K562 (cell line): Measurements from ENCODE around the gene PCDHGB2. TPM values are rescaled to one million over a fixed set of nuclear protein-coding genes. Genes with fewer than 3 reads are reported as not detected.
A peak's percentile ranks its signal among the peaks of the same experiment; 100 is the strongest.

Experiments
- ATF1 ChIP-seq, 2 experiments: fragments of 450-650 bp in 1 of 2; IDR thresholded peaks; 2 replicates each; pipeline ENCODE4 v1.6.1; 2016; ENCODE audit warnings: missing compliant biosample characterization in 1 of 2, missing genetic modification characterization in 1 of 2
- C11orf30 ChIP-seq: fragments of 450-650 bp; IDR thresholded peaks from 2 replicates; pipeline ENCODE4 v1.6.1; 2016; ENCODE audit warnings: low read depth, mild to moderate bottlenecking
- CBFB ChIP-seq: sonication (generic); formaldehyde crosslinking; IDR thresholded peaks from 2 replicates; pipeline ENCODE4 v1.4.0; 2020; ENCODE audit warnings: mild to moderate bottlenecking, missing genetic modification reagents
- CBX3 ChIP-seq, 2 experiments: IDR thresholded peaks; 1 replicate in 1 of 2; 2 replicates in 1 of 2; pipeline ENCODE4 v1.6.1; 2012; ENCODE audit warnings: inconsistent platforms in 2 of 2, low read length in 2 of 2, borderline replicate concordance in 1 of 2, control low read depth in 1 of 2
- GATAD2B ChIP-seq: fragments of 450-650 bp; IDR thresholded peaks from 2 replicates; pipeline ENCODE4 v1.6.1; 2017; ENCODE audit warnings: mild to moderate bottlenecking, borderline replicate concordance
- HMG20A ChIP-seq: fragments of 450-650 bp; formaldehyde crosslinking; conservative IDR thresholded peaks from 2 replicates; pipeline ENCODE4 v1.4.0; 2020; ENCODE audit warnings: mild to moderate bottlenecking, mixed read lengths
- KDM2B ChIP-seq: fragments of 250-450 bp; sonication (Bioruptor Pico); IDR thresholded peaks from 2 replicates; pipeline ENCODE4 v1.8.0; 2021; ENCODE audit warnings: mild to moderate bottlenecking, moderate library complexity
- KHSRP ChIP-seq: fragments of 450-650 bp; IDR thresholded peaks from 2 replicates; pipeline ENCODE4 v1.6.1; 2017
- KLF6 ChIP-seq: fragments of 250-450 bp; sonication (Bioruptor Pico); IDR thresholded peaks from 2 replicates; pipeline ENCODE4 v1.4.0; 2020; ENCODE audit warnings: mild to moderate bottlenecking, moderate library complexity, borderline replicate concordance
- POLR2B ChIP-seq: fragments of 450-650 bp; IDR thresholded peaks from 2 replicates; pipeline ENCODE4 v1.6.1; 2018; ENCODE audit warnings: low read depth; ENCODE audit not compliant: partially characterized antibody
- RAD51 ChIP-seq: fragments of 450-650 bp; IDR thresholded peaks from 2 replicates; pipeline ENCODE4 v1.7.1; 2016; ENCODE audit warnings: low read depth, mild to moderate bottlenecking, borderline replicate concordance
- RB1 ChIP-seq: fragments of 450-650 bp; IDR thresholded peaks from 2 replicates; pipeline ENCODE4 v1.6.1; 2017; ENCODE audit warnings: low read depth, mild to moderate bottlenecking
- RBM25 ChIP-seq: fragments of 200-400 bp; formaldehyde crosslinking; IDR thresholded peaks from 2 replicates; pipeline ENCODE4 v1.6.1; 2018; ENCODE audit warnings: low read length, low read depth, moderate library complexity; ENCODE audit not compliant: severe bottlenecking
- SAFB ChIP-seq: fragments of 200-400 bp; formaldehyde crosslinking; IDR thresholded peaks from 2 replicates; pipeline ENCODE4 v1.6.1; 2017; ENCODE audit warnings: low read depth, low read length, borderline replicate concordance
- STAG1 ChIP-seq: sonication (generic); formaldehyde crosslinking; IDR thresholded peaks from 2 replicates; pipeline ENCODE4 v1.5.0; 2020; ENCODE audit warnings: missing genetic modification reagents, borderline replicate concordance
- TBP ChIP-seq: optimal IDR thresholded peaks from 2 replicates; pipeline ENCODE3; 2011; ENCODE audit warnings: low read depth, low read length, improper control_type of control experiment
- TRIM24 ChIP-seq, 2 experiments: fragments of 450-650 bp; IDR thresholded peaks; 2 replicates each; pipeline ENCODE4 v1.6.1; 2016
- TRIM28 ChIP-seq: fragments of 450-650 bp; IDR thresholded peaks from 2 replicates; pipeline ENCODE4 v1.6.1; 2017
- ZBED1 ChIP-seq: IDR thresholded peaks from 2 replicates; pipeline ENCODE4 v1.6.1; 2014
- ZBTB7A ChIP-seq: IDR thresholded peaks from 2 replicates; pipeline ENCODE4 v1.6.1; 2011; ENCODE audit warnings: low read depth, mild to moderate bottlenecking, low read length, moderate library complexity, borderline replicate concordance; ENCODE audit not compliant: control insufficient read depth
- ZFP1 ChIP-seq: fragments of 450-650 bp; formaldehyde crosslinking; IDR thresholded peaks from 2 replicates; pipeline ENCODE4 v1.4.0; 2020; ENCODE audit warnings: mild to moderate bottlenecking, mixed read lengths
- ZNF253 ChIP-seq: fragments of 250-450 bp; sonication (Bioruptor Pico); conservative IDR thresholded peaks from 2 replicates; pipeline ENCODE4 v1.6.1; 2021; ENCODE audit warnings: mild to moderate bottlenecking
- ZNF507 ChIP-seq: conservative IDR thresholded peaks from 2 replicates; pipeline ENCODE4 v1.6.1; 2017; ENCODE audit warnings: missing genetic modification characterization, missing compliant biosample characterization
- ZNF76 ChIP-seq: fragments of 250-450 bp; sonication (Bioruptor Pico); IDR thresholded peaks from 2 replicates; pipeline ENCODE4 v1.4.0; 2020; ENCODE audit warnings: mild to moderate bottlenecking, moderate library complexity, borderline replicate concordance
- ZNF766 ChIP-seq: fragments of 200-800 bp; sonication (Bioruptor generic); conservative IDR thresholded peaks from 2 replicates; pipeline ENCODE4 v1.6.1; 2016; ENCODE audit warnings: missing genetic modification characterization, missing compliant biosample characterization
- polyA plus RNA-seq, 8 experiments: library from polyadenylated mRNA; depleted of rRNA in 4 of 8; stranded (reverse) in 5 of 8; unstranded in 3 of 8; fragments of >200 nt; fragmentation: Nextera tagmentation in 2 of 8; fragmentation: Illumina TruSeq in 1 of 8; extraction: Ambion mirVana in 2 of 8; extraction: Trizol in 1 of 8; gene quantifications; 2 replicates each; pipeline versions ENCODE4 v1.2.1 to v1.2.3, GENCODE V29; 2011 to 2014; ENCODE audit warnings: inconsistent platforms in 1 of 8, missing spikeins in 1 of 8
- total RNA-seq, 7 experiments: library from RNA; depleted of rRNA in 6 of 7; stranded (reverse); fragments of >200 nt in 6 of 7; fragmentation: Illumina TruSeq in 2 of 7; extraction: Trizol in 2 of 7; gene quantifications; 2 replicates each; pipeline versions ENCODE4 v1.2.1 to v1.2.3, GENCODE V29; 2011 to 2021; ENCODE audit warnings: low replicate concordance in 1 of 7
- TF ChIP-seq, protein P1 (sequence below): fragments of 450-650 bp; formaldehyde crosslinking; IDR thresholded peaks from 2 replicates; pipeline ENCODE4 v1.4.0; 2022; ENCODE audit warnings: missing genetic modification characterization
- TF ChIP-seq, protein P2 (sequence below), 2 experiments: fragments of 450-650 bp; IDR thresholded peaks; 2 replicates each; pipeline ENCODE4 v1.6.1; 2016

Gene PCDHGB2
- total and polyA plus RNA-seq, 9 of the 15 experiments (the other 6 are each of a cell fraction or from before 2014, with no cell fraction given): 0.06 to 0.54 (median 0.29) TPM; not detected in 1

DNA sequence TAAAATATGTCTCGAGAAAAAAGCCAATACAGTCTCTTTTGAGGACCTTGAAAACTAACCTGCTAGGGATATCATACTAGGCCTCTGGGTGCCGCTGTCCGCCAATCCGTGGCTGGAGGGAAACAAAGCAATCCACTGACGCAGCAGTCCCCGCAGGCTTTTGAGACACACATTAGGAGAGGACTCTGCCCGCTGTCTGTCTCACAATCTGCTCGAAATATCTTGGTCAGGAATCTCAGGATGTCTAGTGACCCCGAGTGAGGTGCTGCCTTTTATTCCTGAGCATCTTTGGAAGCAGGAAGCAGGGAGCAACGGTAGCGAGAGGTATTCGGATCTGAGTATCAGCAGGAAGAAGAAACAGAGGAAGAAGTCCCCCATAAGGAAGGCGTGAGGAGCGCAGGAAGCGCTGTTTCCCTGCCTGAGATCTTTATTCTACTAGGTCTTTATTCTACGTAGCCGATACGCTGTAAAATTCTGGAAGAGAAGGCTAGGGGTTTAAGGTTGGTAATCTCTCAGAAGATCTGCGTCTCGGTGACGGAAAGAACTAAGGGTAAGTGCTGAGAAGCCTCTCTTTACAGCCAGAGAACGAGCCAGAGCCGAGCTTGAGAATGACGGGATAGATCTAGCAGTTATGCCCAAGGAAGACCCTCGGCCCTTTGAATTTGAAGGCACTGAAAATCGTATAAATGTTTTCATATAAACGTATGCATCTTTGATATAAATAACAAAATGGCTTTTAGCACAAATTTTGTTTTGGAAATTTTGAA is 33.5 kb upstream of the PCDHGB2 start (continued):
- TF ChIP-seq, protein P1, sequence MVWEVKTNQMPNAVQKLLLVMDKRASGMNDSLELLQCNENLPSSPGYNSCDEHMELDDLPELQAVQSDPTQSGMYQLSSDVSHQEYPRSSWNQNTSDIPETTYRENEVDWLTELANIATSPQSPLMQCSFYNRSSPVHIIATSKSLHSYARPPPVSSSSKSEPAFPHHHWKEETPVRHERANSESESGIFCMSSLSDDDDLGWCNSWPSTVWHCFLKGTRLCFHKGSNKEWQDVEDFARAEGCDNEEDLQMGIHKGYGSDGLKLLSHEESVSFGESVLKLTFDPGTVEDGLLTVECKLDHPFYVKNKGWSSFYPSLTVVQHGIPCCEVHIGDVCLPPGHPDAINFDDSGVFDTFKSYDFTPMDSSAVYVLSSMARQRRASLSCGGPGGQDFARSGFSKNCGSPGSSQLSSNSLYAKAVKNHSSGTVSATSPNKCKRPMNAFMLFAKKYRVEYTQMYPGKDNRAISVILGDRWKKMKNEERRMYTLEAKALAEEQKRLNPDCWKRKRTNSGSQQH (CRISPR knock-in tag): no peak
- TF ChIP-seq GATAD2B: no peak
- peak; percentile 59 for TF ChIP-seq POLR2B
- TF ChIP-seq ZNF76 (CRISPR knock-in tag): no peak
- 0 out of 2 replicates have a peak, but pooled peaks have one; percentile 29 for TF ChIP-seq ZNF766 (CRISPR knock-in tag)
- TF ChIP-seq KLF6 (CRISPR knock-in tag): no peak
- TF ChIP-seq KHSRP: no peak
- peak; percentile 36; the same call in 1 of the 2 replicates for TF ChIP-seq ZBTB7A
- no peak for TF ChIP-seq ATF1 (CRISPR knock-in tag; IDR thresholded peaks at IDR 0.05)
- TF ChIP-seq ATF1 (tag; IDR thresholded peaks at IDR 0.05): peak; percentile 73
- TF ChIP-seq SAFB: no peak
- peak; percentile 64 for TF ChIP-seq TBP
- peak in 1 of 2 experiments; percentile 69; a peak in 2 of 3 replicates for TF ChIP-seq CBX3 (IDR thresholded peaks at IDR 0.05; ENCODE audit: borderline replicate concordance in 1 of 2, low read length in 2 of 2)
- TF ChIP-seq TRIM28: 0 out of 2 replicates have a peak, but pooled peaks have one; percentile 31
- TF ChIP-seq ZFP1 (CRISPR knock-in tag): no peak
- TF ChIP-seq ZBED1: no peak
- TF ChIP-seq, protein P2, sequence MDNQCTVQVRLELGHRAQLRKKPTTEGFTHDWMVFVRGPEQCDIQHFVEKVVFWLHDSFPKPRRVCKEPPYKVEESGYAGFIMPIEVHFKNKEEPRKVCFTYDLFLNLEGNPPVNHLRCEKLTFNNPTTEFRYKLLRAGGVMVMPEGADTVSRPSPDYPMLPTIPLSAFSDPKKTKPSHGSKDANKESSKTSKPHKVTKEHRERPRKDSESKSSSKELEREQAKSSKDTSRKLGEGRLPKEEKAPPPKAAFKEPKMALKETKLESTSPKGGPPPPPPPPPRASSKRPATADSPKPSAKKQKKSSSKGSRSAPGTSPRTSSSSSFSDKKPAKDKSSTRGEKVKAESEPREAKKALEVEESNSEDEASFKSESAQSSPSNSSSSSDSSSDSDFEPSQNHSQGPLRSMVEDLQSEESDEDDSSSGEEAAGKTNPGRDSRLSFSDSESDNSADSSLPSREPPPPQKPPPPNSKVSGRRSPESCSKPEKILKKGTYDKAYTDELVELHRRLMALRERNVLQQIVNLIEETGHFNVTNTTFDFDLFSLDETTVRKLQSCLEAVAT (IDR thresholded peaks at IDR 0.05): peak in 1 of 2 experiments; percentile 59; a peak in 1 of 4 replicates
- no peak for TF ChIP-seq RBM25
- TF ChIP-seq RAD51: no peak
- no peak for TF ChIP-seq TRIM24 (IDR thresholded peaks at IDR 0.05)
- TF ChIP-seq HMG20A (CRISPR knock-in tag): no peak
- TF ChIP-seq CBFB: peak; percentile 37; the same call in 1 of the 2 replicates
- TF ChIP-seq RB1: no peak; the same call in 1 of the 2 replicates
- peak; percentile 67 for TF ChIP-seq C11orf30
- no peak for TF ChIP-seq STAG1
- TF ChIP-seq ZNF507 (tag): no peak
- no peak for TF ChIP-seq KDM2B (CRISPR knock-in tag)
- TF ChIP-seq ZNF253 (CRISPR knock-in tag): no peak
